HG02970 (cell line): ENCODE results near the gene TULP4.

Source experiments
- ATAC-seq: cut with Tn5 transposase; IDR thresholded peaks from one replicate; pipeline ENCODE4 v1.9.1; 2021; ENCODE audit warnings: mild to moderate bottlenecking, moderate library complexity, moderate number of reproducible peaks; ENCODE audit not compliant: unreplicated experiment, low FRiP score

The TULP4 gene

DNA sequence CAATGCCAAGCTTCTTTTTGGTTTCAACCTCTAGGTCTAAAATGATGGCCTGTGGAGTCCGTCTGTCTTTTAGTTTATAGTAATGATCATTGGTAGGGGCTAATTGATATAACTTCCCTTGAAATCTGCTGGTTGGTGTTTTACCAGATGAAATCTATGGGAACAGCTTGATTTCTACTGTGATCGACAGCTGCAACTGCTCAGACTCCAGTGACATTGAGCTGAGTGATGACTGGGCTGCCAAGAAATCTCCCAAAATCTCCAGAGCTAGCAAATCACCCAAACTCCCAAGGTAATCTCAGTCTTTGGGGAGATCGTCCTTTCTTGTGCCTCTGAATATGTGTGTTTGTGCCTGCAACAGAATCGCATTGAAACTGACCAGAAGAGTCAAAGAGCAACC, 177.2 kb downstream of the TULP4 start:
- ATAC-seq = no peak

DNA sequence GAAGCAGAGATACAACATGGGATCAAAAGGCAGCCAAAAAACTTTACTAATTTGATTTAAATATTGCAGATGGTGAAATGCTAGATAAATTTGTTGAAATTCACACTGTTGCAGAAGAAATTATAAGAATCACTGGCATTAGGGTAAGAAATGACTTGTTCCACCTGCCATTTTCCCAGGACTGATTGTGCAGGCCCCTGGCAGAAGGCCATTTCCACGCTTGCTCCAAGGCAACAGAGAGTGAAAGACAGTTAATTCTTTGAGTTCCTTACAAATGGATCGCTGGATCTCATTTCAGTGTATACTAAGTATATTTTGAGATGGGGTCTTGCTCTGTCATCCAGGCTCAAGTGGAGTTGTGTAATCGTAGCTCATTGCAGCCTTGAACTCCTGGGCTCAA, 180.6 kb downstream of the TULP4 start:
- no peak for ATAC-seq

DNA sequence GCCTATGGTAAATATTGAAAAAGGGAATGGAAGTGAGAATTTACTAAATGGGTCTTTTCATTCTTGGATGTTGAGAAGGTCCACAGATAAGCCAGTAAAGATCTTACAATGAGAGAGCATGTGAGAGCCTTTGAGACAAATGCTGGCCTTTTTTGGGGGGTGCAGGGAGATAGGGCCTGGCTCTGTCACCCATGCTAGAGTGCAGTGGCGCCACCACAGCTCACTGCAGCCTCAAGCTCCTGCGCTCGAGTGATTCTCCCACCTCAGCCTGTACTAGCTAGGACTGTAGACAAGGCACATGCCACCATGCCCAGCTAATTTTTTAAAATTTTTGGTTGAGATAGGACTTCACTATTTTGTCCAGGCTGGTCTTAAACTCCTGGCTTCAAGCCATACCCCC, 184.4 kb downstream of the TULP4 start:
- no peak for ATAC-seq

DNA sequence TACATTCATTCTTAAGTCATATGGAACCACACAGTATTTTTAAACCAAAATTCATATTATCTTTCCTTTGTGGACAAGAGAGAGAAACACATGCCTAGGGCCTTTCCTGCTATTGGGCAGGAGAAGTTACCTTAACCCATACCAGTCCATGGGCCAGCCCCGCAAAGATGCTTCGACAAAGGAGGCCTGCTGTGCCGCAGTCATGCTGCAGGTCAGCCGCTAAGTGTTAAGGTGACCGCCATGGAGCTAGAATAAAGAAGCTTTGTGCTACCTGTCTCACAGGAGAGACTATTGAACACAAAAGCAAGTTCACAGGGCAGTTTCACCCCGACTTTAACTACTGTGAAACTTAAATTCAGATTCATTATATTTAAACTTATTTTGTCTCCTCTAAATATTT, 185.4 kb downstream of the TULP4 start:
- ATAC-seq = no peak

DNA sequence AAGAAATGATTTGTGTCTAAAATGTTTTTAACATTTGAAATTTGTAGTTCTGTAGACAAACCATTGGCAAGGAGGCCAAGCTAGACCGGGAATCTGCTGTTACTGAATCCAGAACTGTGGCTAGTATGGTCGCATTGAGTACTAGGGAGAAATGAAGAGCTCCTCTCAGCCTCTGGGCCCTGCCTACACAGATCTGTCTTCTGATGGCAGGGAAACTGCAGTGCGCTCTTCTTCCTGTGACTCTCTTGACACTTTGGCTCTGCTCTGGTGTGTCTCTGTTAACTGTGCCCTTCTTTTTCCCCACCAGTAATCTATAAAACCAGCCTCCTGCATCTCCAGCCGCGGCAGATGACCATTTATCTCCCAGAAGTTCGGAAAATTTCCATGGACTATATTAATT, 186.1 kb downstream of the TULP4 start:
- ATAC-seq = no peak

DNA sequence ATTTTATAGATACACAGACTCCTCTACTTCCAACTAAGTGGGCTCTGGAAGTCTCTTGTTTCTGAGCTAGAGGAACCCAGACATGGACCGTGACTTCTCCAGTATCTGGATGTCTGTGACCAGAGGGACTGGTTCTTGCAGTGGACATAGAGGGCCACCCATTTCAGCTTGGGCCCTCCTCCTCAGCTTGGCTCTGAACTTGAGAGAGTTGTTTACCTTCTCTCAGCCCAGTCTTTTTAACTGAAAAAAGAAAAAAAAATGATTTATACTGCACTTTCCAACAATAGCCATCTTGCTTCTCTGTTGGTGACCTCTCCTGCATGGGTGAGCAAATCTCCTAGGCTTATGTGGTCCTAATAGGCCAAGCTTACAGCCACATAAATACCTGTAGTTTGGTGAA, 187.3 kb downstream of the TULP4 start:
- ATAC-seq = no peak

DNA sequence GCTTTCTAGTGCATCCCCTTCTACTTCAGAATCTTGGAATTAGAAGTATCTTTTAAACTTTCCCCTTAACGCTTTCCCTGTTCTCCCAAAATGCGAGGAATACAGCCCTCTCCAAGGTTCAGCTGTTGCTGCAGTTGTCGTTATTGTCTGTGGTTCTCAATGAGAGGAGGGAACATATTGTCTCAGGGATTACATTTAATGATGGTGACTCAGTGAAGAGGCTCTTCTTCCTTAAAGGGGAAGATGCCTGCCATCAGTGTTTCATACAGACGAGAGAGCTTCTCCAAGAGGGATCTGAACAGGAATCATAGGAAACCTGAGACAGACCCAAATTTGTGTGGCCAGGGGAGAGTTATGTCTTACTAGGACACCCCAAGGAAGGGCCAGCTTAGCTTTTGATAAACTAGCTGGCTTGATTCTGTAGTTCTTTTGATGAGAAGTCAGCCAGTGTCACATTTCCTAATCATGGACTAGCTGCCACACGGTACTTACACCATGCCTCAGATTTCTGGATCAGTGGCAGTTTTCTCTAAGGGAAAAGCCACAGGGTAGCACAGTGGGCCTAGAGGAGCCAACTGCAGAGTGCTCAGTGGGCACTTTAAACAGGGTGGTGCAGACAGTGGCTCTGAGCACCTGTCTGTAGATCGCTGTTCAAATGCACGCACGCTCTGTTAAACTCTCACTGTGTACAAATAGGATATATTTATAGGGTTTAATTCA, 187.9 kb downstream of the TULP4 start:
- no peak for ATAC-seq

DNA sequence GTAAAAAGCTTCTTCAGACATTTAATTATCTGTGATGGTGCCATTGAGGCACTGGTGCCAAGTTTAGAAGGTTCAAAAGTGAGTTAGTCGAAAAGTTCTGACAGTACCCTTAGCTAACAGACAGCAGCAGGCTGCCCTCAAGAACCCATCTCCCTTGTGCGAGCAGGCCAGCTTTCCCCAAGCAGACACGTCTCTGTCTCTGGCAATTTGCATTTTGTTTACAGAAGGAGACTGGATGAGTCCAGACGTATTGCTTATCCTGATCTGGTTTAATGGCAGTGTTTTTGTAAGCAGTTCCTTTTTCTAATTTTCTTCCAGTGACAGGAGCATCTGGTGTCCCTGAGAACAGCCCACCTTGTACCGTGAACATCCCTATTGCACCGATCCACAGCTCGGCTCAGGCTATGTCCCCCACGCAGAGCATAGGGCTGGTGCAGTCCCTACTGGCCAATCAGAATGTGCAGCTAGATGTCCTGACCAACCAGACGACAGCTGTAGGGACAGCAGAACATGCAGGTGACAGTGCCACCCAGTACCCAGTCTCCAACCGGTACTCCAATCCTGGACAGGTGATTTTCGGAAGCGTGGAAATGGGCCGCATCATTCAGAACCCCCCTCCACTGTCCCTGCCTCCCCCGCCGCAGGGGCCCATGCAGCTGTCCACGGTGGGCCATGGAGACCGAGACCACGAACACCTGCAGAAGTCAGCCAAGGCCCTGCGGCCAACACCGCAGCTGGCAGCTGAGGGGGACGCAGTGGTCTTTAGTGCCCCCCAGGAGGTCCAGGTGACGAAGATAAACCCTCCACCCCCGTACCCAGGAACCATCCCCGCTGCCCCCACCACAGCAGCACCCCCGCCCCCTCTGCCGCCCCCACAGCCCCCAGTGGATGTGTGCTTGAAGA, 189.3 kb downstream of the TULP4 start:
- no peak for ATAC-seq

DNA sequence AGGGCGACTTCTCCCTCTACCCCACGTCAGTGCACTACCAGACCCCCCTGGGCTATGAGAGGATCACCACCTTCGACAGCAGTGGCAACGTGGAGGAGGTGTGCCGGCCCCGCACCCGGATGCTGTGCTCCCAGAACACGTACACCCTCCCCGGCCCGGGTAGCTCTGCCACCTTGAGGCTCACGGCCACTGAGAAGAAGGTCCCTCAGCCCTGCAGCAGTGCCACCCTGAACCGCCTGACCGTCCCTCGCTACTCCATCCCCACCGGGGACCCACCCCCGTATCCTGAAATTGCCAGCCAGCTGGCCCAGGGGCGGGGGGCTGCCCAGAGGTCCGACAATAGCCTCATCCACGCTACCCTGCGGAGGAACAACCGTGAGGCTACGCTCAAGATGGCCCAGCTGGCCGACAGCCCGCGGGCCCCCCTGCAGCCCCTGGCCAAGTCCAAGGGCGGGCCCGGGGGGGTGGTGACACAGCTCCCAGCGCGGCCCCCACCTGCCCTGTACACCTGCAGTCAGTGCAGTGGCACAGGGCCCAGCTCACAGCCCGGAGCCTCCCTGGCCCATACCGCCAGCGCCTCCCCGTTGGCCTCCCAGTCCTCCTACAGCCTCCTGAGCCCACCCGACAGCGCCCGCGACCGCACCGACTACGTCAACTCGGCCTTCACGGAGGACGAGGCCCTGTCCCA, 190.1 kb downstream of the TULP4 start:
- ATAC-seq = no peak

DNA sequence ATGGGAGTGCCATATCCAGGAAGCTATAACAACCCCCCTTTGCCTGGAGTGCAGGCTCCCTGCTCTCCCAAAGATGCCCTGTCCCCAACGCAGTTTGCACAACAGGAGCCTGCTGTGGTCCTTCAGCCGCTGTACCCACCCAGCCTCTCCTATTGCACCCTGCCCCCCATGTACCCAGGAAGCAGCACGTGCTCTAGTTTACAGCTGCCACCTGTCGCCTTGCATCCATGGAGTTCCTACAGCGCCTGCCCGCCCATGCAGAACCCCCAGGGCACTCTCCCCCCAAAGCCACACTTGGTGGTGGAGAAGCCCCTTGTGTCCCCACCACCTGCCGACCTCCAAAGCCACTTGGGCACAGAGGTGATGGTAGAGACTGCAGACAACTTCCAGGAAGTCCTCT, 191.0 kb downstream of the TULP4 start:
- no peak for ATAC-seq

DNA sequence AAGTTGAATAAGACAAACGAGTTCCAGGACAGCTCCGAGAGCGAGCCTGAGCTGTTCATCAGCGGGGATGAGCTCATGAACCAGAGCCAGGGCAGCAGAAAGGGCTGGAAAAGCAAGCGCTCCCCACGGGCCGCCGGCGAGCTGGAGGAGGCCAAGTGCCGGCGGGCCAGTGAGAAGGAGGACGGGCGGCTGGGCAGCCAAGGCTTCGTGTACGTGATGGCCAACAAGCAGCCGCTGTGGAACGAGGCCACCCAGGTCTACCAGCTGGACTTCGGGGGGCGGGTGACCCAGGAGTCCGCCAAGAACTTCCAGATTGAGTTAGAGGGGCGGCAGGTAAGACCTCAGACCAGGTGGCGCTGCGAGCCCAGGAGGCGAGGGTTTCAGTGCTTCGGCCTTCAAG, 191.6 kb downstream of the TULP4 start:
- no peak for ATAC-seq

DNA sequence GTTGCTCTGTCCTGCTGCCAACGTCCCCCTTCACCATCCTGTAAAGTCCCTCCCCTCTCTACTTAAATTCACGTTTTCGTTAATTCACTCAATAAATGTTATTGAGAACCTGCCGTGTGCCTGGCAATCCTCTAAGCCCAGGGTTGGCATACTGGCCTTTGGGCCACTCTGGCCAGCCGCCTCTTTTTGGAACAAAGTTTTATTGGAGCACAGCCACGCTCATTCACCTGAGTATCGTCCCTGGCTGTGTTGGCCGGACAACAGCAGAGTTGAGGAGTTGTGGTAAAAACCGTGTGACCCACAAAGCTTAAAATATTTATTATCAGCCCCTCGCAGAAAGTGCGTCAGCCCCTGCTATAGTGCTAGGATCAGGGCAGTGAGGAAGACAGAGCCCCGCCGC, 192.9 kb downstream of the TULP4 start:
- no peak for ATAC-seq

DNA sequence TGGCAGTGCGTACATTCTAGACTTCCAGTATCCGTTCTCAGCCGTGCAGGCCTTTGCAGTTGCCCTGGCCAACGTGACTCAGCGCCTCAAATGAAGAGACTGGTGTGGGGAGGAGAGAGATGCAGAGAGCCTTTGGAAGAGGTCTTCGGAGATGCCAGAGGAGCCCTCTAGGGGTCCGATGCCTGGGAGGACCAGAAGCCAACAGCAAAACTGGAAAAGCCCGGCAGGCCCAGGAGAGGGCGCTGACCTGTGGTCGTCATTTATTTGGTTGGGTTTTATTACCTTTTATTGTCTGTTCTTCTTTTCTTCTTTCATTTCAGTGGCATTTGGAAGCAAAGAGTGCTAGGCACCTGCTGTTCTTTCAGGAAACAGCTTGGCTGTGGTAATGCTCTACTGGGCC, 194.3 kb downstream of the TULP4 start:
- ATAC-seq = no peak

DNA sequence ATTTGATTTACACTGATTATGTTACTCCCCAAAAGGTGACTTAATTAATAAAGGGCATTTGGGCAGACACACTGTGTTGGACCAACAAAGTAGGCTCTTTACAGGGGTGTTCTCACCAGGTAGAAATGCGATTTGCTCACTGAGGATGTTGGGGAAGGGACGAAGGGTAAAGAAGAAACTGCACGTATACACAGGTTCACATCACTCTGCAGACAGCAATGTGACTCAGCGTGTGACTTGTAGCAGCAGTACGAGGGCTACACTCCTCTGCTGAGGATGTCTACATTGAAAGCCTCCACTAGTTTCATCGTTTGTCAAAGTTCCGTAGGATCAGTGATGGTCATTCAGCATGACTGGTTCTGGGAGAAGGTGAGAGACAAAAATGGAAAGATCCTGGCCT, 194.9 kb downstream of the TULP4 start:
- no peak for ATAC-seq

DNA sequence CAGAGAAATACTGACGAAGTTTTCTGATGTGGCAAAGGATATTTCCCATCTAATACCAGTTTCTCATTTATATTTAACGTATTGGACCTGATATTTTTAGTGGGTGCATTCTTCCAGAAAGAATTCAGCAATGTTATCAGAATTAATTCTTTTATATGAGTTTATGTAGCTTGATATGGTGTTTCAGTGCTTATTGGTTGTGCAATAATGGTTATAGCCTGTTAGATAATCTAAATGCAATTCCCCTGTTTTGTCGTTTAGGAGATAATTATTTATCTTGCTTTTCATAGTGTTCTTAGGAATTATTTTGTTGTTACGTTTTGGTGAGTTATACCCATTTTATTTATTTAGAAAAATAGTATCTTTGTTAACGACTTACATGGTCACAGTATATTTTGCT, 196.2 kb downstream of the TULP4 start:
- ATAC-seq = no peak

DNA sequence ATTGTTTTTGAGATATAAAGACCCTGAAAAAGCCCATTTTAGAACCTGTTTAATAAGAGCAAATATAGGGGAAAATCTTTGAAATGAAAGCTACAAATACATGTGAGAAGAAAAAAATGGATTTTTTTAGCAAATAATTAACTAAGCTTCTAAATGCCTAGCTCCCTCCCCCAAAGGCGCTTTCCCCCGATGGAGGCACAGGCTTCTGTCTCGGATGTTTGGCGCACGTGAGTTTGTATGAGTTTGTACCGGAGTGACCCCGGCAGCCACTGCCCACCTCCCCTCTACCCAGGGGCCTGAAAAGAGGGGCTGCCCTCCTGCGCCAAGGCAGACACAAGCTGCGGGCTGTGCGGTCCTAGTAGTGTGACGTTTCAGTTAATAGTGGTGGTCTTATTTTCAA, 197.2 kb downstream of the TULP4 start:
- no peak for ATAC-seq

DNA sequence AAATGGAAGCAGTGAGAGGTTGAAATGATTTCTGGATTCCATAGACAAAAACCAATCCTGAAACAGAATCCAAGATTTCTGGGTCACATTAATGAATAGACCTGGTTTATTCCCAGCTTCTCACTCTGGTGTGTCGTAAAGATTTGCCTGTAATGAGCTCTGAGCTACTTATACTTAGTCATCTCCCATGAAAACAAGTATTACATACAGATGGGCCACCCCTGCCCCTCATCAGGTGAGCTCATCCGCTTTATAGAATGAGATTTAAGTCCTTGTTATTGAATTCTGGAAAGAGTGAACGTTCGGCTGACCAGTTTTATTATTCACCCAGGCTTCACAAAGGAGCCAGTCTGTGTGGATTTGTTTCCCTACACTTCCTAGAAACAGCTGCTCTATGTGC, 200.5 kb downstream of the TULP4 start:
- no peak for ATAC-seq

DNA sequence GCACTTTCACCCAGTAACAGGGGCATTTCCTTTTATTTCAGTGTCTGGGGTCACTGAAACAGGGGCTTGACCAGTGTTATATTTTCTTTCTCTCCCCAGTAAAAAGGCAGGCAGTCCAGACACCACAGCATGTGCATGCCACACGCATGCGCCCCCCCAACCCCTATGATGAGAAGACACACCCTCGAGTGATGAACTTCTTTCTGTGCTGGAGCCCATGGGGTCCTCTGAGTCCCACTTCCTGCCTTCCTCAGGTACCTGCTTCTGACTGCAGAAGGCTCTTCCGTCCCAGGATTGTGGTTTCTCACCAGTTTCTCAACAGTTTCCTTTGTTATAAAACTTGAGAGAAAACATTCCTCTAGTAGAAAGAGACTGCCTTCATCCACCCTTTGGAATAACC, 201.9 kb downstream of the TULP4 start:
- no peak for ATAC-seq

DNA sequence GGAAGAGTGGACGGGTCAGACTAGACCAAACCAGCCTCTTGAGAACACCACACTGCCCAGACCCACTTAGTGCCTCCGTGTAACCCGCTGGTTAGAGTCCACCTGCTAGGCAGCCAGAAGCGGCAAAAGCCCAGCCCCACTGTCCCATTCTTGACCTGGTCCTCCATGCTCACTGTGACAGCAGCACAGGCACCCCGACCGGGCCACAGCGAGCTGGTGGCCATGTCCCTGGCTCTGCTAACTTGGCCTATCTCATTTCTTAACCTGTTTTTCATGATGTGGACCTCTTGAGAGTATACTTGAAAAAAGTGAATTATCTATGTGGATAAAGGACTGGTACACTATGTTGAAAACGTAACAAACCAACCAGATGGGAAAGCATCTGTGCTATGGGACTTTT, 202.7 kb downstream of the TULP4 start:
- no peak for ATAC-seq

DNA sequence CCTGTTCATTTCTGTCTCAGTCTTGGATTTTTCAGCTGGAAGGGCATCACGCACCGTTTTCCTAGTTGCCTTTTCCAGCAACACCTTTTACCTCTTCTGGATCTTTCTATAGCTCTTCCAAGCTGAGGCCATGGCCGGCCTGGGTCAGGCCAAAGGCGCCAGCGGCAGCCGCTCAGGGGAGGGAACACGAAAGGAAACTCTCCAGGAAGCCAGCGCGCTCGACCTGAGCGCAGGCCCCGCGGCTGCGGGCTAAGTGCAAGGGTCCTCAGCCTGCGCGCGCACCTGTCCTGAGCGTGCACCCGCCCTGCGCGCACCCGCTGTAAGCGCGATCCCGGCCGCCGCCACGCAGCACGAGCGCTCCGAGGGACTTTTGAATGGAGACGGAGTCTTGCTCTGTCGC, 203.8 kb downstream of the TULP4 start:
- ATAC-seq = no peak

DNA sequence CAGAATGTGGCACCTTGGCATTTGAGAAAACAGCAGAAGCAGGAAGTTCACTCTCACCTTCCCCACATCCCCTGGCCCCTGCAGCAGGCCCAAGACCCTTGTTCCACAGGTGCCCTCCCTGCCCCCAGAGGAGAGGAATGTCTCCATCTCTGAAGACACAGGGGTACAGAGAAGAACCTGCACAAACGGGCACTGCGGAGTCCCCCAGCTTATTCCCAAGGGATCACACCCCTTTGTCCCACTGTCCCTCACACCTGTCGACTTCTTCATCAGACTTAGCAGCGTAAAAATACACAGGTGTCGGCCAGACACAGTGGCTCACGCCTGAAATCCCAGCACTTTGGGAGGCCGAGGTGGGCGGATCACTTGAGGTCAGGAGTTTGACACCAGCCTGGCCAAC, 204.8 kb downstream of the TULP4 start:
- ATAC-seq = no peak
